Tibial nerve (tissue), 4 donors: ENCODE results near the gene FBXW7. TPM values are rescaled to one million over a fixed set of nuclear protein-coding genes. Genes with fewer than 3 reads are reported as not detected.

Experiments used
- DNase-seq, 2 donors: peaks; one replicate each; pipeline ENCODE4 v3.0.0-alpha.2; 2019; ENCODE audit warnings: low spot score in 2 of 2
- H3K27ac ChIP-seq, 4 donors: fragments of 200-600 bp; sonication (generic) in 3 of 4; one replicate each; pipeline ENCODE4 v1.5.1; 2017 to 2019; ENCODE audit warnings: mild to moderate bottlenecking in 1 of 4
- H3K27me3 ChIP-seq, 2 donors: fragments of 200-600 bp; sonication (generic) in 1 of 2; one replicate each; pipeline versions ENCODE4 v1.5.1 to v1.6.0; 2017 to 2019
- H3K36me3 ChIP-seq, 3 donors: fragments of 200-600 bp; sonication (generic); one replicate each; pipeline ENCODE4 v1.5.1; 2018 to 2019
- H3K4me1 ChIP-seq, 4 donors: fragments of 200-600 bp; sonication (generic) in 3 of 4; one replicate each; pipeline ENCODE4 v1.5.1; 2017 to 2019
- H3K4me3 ChIP-seq, 4 donors: fragments of 200-600 bp; sonication (generic) in 3 of 4; one replicate each; pipeline ENCODE4 v1.5.1; 2017 to 2019; ENCODE audit warnings: mild to moderate bottlenecking in 1 of 4, moderate library complexity in 1 of 4
- H3K9me3 ChIP-seq, 4 donors: fragments of 200-600 bp; sonication (generic) in 3 of 4; one replicate each; pipeline ENCODE4 v1.5.1; 2017 to 2019
- CTCF ChIP-seq, 5 experiments: fragments of 200-600 bp in 3 of 5; fragments of 450-650 bp in 2 of 5; sonication (generic) in 3 of 5; IDR thresholded peaks; one replicate each; pipeline ENCODE4 v1.5.1; 2016 to 2019; ENCODE audit warnings: antibody characterized with exemption in 5 of 5, mild to moderate bottlenecking in 3 of 5, moderate library complexity in 2 of 5
- EP300 ChIP-seq, 2 donors: sonication (generic); formaldehyde crosslinking; IDR thresholded peaks; one replicate each; pipeline ENCODE4 v1.6.1; 2017; ENCODE audit warnings: antibody characterized with exemption in 2 of 2, mild to moderate bottlenecking in 1 of 2
- POLR2A ChIP-seq, 2 donors: fragments of 450-650 bp; IDR thresholded peaks; one replicate each; pipeline ENCODE4 v1.6.1; 2017; ENCODE audit warnings: antibody characterized with exemption in 2 of 2, mild to moderate bottlenecking in 2 of 2, moderate library complexity in 2 of 2
- WGBS, 2 donors: methylation state at CpG; one replicate each; pipeline ENCODE4 v1.1.5; 2018; 5-methylcytosine and 5-hydroxymethylcytosine counted together
- total RNA-seq, 4 donors: library from RNA; depleted of rRNA; stranded (reverse); fragments of >200 nt; gene quantifications; one replicate each; pipeline ENCODE4 v1.1.0, GENCODE V29; 2016

The FBXW7 gene
- total RNA-seq, 4 donors from 2014 or later: 40.8 to 85.7 (median 62.1) TPM

- WGBS, 2 donors: 67 to 75% methylated on average over 1 of the region's 1 CpG
- Histone ChIP-seq H3K9me3 (no peaks in the 10 kb centered on the region), H3K4me1 (peaks cover 0 to 21% (median 0%) of the 10 kb centered on the region in 4 donors), H3K27me3 (no peaks in the 10 kb centered on the region), H3K27ac (no peak overlapping the region), H3K4me3 (no peak overlapping the region), H3K36me3 (no peaks in the 10 kb centered on the region)
- no peak for DNase-seq
- TF ChIP-seq EP300 (IDR thresholded peaks at IDR 0.05): no peak
- TF ChIP-seq CTCF (IDR thresholded peaks at IDR 0.05): peak in 2 of 5 experiments; percentile 11 to 25
- TF ChIP-seq POLR2A (IDR thresholded peaks at IDR 0.05): no peak
Observed at GRCh38 chr4:152398060-152398459, 137.8 kb downstream of the FBXW7 start.

- H3K27me3 ChIP-seq: no peaks in the 10 kb centered on the region
- H3K9me3 ChIP-seq: no peaks in the 10 kb centered on the region
- no peak for DNase-seq
- WGBS, 2 donors: 70 to 73% methylated on average over 4 of the region's 4 CpGs
- no peak overlapping the region for H3K4me3 ChIP-seq
- no peak for TF ChIP-seq EP300 (IDR thresholded peaks at IDR 0.05)
- no peak for TF ChIP-seq CTCF (IDR thresholded peaks at IDR 0.05)
- no peak for TF ChIP-seq POLR2A (IDR thresholded peaks at IDR 0.05)
- no peaks in the 10 kb centered on the region for H3K36me3 ChIP-seq
- no peak overlapping the region for H3K27ac ChIP-seq
- peaks cover 0 to 21% (median 0%) of the 10 kb centered on the region in 4 donors for H3K4me1 ChIP-seq
Observed at GRCh38 chr4:152394791-152395190, 141.1 kb downstream of the FBXW7 start.

- H3K9me3 ChIP-seq: no peaks in the 10 kb centered on the region
- H3K36me3 ChIP-seq: no peaks in the 10 kb centered on the region
- no peak for DNase-seq
- 93 to 98% methylated on average over 3 of the region's 3 CpGs for WGBS, 2 donors
- TF ChIP-seq EP300 (IDR thresholded peaks at IDR 0.05): no peak
- no peak for TF ChIP-seq CTCF (IDR thresholded peaks at IDR 0.05)
- no peak for TF ChIP-seq POLR2A (IDR thresholded peaks at IDR 0.05)
- H3K27me3 ChIP-seq: no peaks in the 10 kb centered on the region
- no peak overlapping the region for H3K4me3 ChIP-seq
- H3K27ac ChIP-seq: no peak overlapping the region
- peaks cover 0 to 7% (median 0%) of the 10 kb centered on the region in 4 donors for H3K4me1 ChIP-seq
Observed at GRCh38 chr4:152392079-152392478, 143.8 kb downstream of the FBXW7 start.

- no peaks in the 10 kb centered on the region for H3K36me3 ChIP-seq
- peaks cover 0 to 6% (median 0%) of the 10 kb centered on the region in 4 donors for H3K4me1 ChIP-seq
- no peak overlapping the region for H3K4me3 ChIP-seq
- WGBS, 2 donors: 82 to 84% methylated on average over 1 of the region's 1 CpG
- no peaks in the 10 kb centered on the region for H3K27me3 ChIP-seq
- H3K27ac ChIP-seq: no peak overlapping the region
- TF ChIP-seq EP300 (IDR thresholded peaks at IDR 0.05) (no peak), CTCF (IDR thresholded peaks at IDR 0.05) (no peak), POLR2A (IDR thresholded peaks at IDR 0.05) (no peak)
- no peaks in the 10 kb centered on the region for H3K9me3 ChIP-seq
- no peak for DNase-seq
Observed at GRCh38 chr4:152390216-152390615, 145.7 kb downstream of the FBXW7 start.

GRCh38 chr4:152389359-152389758, 146.5 kb downstream of the FBXW7 start:
- Histone ChIP-seq H3K27ac (no peak overlapping the region), H3K4me1 (peaks cover 0 to 7% (median 0%) of the 10 kb centered on the region in 4 donors), H3K4me3 (no peak overlapping the region), H3K36me3 (no peaks in the 10 kb centered on the region), H3K9me3 (no peaks in the 10 kb centered on the region), H3K27me3 (no peaks in the 10 kb centered on the region)
- DNase-seq: no peak
- TF ChIP-seq EP300 (IDR thresholded peaks at IDR 0.05) (no peak), POLR2A (IDR thresholded peaks at IDR 0.05) (no peak), CTCF (IDR thresholded peaks at IDR 0.05) (no peak)
- WGBS, 2 donors: 90 to 92% methylated on average over 2 of the region's 2 CpGs
